Keratinocyte (primary cell): ENCODE results near the gene DTL. TPM values are rescaled to one million over a fixed set of nuclear protein-coding genes. Genes with fewer than 3 reads are reported as not detected.

ENCODE experiments used
- DNase-seq: peaks from one replicate; pipeline ENCODE4 v3.0.0-alpha.2; 2011; ENCODE audit warnings: low read depth, missing footprints, low spot score
- FAIRE-seq: peaks from 2 replicates; lab custom pipeline; 2011; peaks lifted over from hg19 to GRCh38; lab: Jason Lieb, UNC
- H2AFZ ChIP-seq: 2 replicates; pipeline ENCODE4 v1.6.0; 2012; ENCODE audit warnings: low read length, control low read depth, inconsistent platforms; ENCODE audit not compliant: control insufficient read depth
- H3K27ac ChIP-seq: 2 replicates; pipeline ENCODE4 v1.5.1; 2011; ENCODE audit warnings: low read length; ENCODE audit not compliant: control insufficient read depth, insufficient read depth
- H3K27me3 ChIP-seq: 3 replicates; pipeline ENCODE4 v1.6.0; 2011; ENCODE audit warnings: low read length; ENCODE audit not compliant: control insufficient read depth, insufficient read depth; ENCODE audit errors: extremely low read depth
- H3K36me3 ChIP-seq, 2 experiments: 2 replicates in 1 of 2; 3 replicates in 1 of 2; pipeline ENCODE4 v1.5.1; 2011; ENCODE audit warnings: low read length in 2 of 2, mild to moderate bottlenecking in 1 of 2; ENCODE audit not compliant: control insufficient read depth in 2 of 2, insufficient read depth in 2 of 2; ENCODE audit errors: extremely low read depth in 1 of 2
- H3K4me1 ChIP-seq: 3 replicates; pipeline ENCODE4 v1.5.1; 2011; ENCODE audit warnings: low read length; ENCODE audit not compliant: control insufficient read depth, insufficient read depth; ENCODE audit errors: extremely low read depth
- H3K4me2 ChIP-seq: 3 replicates; pipeline ENCODE4 v1.6.0; 2011; ENCODE audit warnings: low read depth, low read length; ENCODE audit not compliant: control insufficient read depth, insufficient read depth; ENCODE audit errors: extremely low read depth
- H3K4me3 ChIP-seq, 3 experiments: fragments of 200-600 bp in 1 of 3; sonication (generic) in 1 of 3; 2 replicates in 2 of 3; 3 replicates in 1 of 3; pipeline ENCODE4 v1.5.1; 2011 to 2016; ENCODE audit warnings: low read length in 3 of 3, mild to moderate bottlenecking in 3 of 3, control low read depth in 2 of 3, inconsistent platforms in 1 of 3, low read depth in 1 of 3, mixed read lengths in 1 of 3, mixed run types in 1 of 3, moderate library complexity in 1 of 3; ENCODE audit not compliant: control insufficient read depth in 2 of 3, insufficient read depth in 2 of 3; ENCODE audit errors: extremely low read depth in 1 of 3
- H3K79me2 ChIP-seq: 2 replicates; pipeline ENCODE4 v1.6.0; 2012; ENCODE audit warnings: low read length; ENCODE audit not compliant: control insufficient read depth, insufficient read depth
- H3K9ac ChIP-seq: 3 replicates; pipeline ENCODE4 v1.6.0; 2011; ENCODE audit warnings: low read length; ENCODE audit not compliant: control insufficient read depth, insufficient read depth; ENCODE audit errors: extremely low read depth
- H3K9me1 ChIP-seq: 3 replicates; pipeline ENCODE4 v1.6.0; 2011; ENCODE audit warnings: low read length; ENCODE audit not compliant: control insufficient read depth, insufficient read depth; ENCODE audit errors: extremely low read depth
- H3K9me3 ChIP-seq: 2 replicates; pipeline ENCODE4 v1.5.1; 2012; ENCODE audit warnings: low read depth, low read length; ENCODE audit not compliant: control insufficient read depth
- H4K20me1 ChIP-seq: 3 replicates; pipeline ENCODE4 v1.6.0; 2011; ENCODE audit warnings: low read length; ENCODE audit not compliant: control insufficient read depth, insufficient read depth; ENCODE audit errors: extremely low read depth
- EZH2 ChIP-seq: IDR thresholded peaks from one replicate; pipeline ENCODE4 v1.6.1; 2012; ENCODE audit warnings: inconsistent platforms, mild to moderate bottlenecking, low read length, moderate library complexity
- dilution Hi-C: fragments of 300-500 bp; cut with MboI; formaldehyde crosslinking; loops from one replicate; pipeline ENCODE4 v1.7.0; 2020; ENCODE audit warnings: low sequenced_read_pairs; ENCODE audit not compliant: extremely low pct_ligation_motif_present
- polyA plus RNA-seq, 5 experiments: library from polyadenylated mRNA; depleted of rRNA in 3 of 5; stranded (reverse) in 3 of 5; stranded (forward) in 1 of 5; unstranded in 1 of 5; fragments of >200 nt; gene quantifications; 1 replicate in 1 of 5; 2 replicates in 3 of 5; 3 replicates in 1 of 5; pipeline versions ENCODE4 v1.2.1 to v1.2.3, GENCODE V29; 2011 to 2012; ENCODE audit warnings: missing spikeins in 2 of 5, low read depth in 1 of 5, low replicate concordance in 1 of 5
- TF ChIP-seq, protein P1 (sequence below), 3 experiments: IDR thresholded peaks in 1 of 3; conservative IDR thresholded peaks in 1 of 3; optimal IDR thresholded peaks in 1 of 3; 2 replicates in 2 of 3; 3 replicates in 1 of 3; pipeline versions ENCODE3 to v1.5.1; 2011; ENCODE audit warnings: low read length in 3 of 3, mild to moderate bottlenecking in 3 of 3, moderate library complexity in 2 of 3, control low read depth in 1 of 3, inconsistent platforms in 1 of 3; ENCODE audit not compliant: insufficient read depth in 2 of 3; ENCODE audit errors: extremely low read depth in 1 of 3

Gene DTL
- polyA plus RNA-seq, 1 donor (not counting 4 experiments of a cell fraction or from before 2014, with no cell fraction given), result 9.3 TPM

DNA sequence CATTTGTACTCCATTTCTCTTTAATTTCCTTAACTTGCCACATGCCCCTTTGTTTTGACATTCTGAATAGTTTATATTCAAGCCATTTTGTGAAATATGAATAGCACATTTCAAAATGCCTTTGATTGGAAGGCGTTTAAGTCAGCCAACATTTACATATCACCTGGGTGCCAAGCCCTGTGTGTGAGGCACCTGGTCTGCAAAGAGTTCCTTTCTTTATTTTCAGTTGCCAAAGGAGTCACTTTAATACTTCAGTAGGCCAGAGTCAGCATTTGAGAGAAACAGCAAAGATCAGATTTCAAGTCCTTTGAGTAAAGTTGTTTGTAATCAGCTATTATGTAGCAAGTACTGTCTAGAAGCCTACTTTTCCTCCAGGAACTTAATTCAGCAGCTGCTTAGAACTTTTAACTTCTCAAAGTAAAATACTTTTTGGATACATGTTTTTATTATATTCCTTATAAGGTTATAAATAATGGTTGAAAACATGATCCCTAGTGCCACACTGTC, 70.8 kb downstream of the DTL start:
- DNase-seq (no peak), FAIRE-seq (no peak)
- H4K20me1 ChIP-seq, result no peaks in the 10 kb centered on the region
- no peak for TF ChIP-seq EZH2
- TF ChIP-seq, protein P1, sequence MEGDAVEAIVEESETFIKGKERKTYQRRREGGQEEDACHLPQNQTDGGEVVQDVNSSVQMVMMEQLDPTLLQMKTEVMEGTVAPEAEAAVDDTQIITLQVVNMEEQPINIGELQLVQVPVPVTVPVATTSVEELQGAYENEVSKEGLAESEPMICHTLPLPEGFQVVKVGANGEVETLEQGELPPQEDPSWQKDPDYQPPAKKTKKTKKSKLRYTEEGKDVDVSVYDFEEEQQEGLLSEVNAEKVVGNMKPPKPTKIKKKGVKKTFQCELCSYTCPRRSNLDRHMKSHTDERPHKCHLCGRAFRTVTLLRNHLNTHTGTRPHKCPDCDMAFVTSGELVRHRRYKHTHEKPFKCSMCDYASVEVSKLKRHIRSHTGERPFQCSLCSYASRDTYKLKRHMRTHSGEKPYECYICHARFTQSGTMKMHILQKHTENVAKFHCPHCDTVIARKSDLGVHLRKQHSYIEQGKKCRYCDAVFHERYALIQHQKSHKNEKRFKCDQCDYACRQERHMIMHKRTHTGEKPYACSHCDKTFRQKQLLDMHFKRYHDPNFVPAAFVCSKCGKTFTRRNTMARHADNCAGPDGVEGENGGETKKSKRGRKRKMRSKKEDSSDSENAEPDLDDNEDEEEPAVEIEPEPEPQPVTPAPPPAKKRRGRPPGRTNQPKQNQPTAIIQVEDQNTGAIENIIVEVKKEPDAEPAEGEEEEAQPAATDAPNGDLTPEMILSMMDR (optimal IDR thresholded peaks at IDR 0.05 in 1 of 3, IDR thresholded peaks at IDR 0.05 in 1 of 3, conservative IDR thresholded peaks at IDR 0.05 in 1 of 3; ENCODE audit: extremely low read depth in 1 of 3, insufficient read depth in 2 of 3, low read length in 3 of 3), result no peak
- no peaks in the 10 kb centered on the region for H3K27me3 ChIP-seq
- no peak overlapping the region for H3K9ac ChIP-seq
- no peak overlapping the region for H2AFZ ChIP-seq
- H3K4me2 ChIP-seq, result no peak overlapping the region
- H3K4me1 ChIP-seq, result peaks cover 8% of the 10 kb centered on the region
- H3K27ac ChIP-seq, result no peak overlapping the region
- H3K4me3 ChIP-seq, result no peak overlapping the region
- dilution Hi-C loops, result no loop called here
- no peaks in the 10 kb centered on the region for H3K9me3 ChIP-seq
- H3K79me2 ChIP-seq, result no peaks in the 10 kb centered on the region
- no peaks in the 10 kb centered on the region for H3K9me1 ChIP-seq
- no peaks in the 10 kb centered on the region for H3K36me3 ChIP-seq

DNA sequence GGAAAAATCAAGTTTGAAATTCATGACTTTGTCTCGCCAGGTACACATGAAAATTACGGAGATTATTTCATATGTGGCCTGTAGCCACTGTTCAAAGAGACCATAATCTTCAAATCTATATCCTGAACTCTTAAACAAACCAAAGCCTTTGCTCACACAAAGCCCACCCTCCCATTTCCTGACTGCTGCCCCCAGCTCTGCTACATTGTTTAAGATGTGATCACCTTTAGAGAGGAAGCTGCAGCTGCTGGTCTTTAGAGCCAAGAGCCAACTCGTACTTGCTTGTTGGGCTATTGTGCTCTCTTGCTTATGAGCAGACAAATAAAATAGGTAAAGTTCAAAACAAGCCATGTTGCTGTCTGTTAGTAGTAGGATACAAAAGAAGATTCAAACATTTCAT, 71.9 kb downstream of the DTL start:
- Histone ChIP-seq H3K4me3 (no peak overlapping the region), H3K4me2 (no peak overlapping the region), H3K36me3 (no peaks in the 10 kb centered on the region), H3K4me1 (peaks cover 8% of the 10 kb centered on the region), H3K79me2 (no peaks in the 10 kb centered on the region), H2AFZ (no peak overlapping the region), H3K27ac (no peak overlapping the region), H3K9ac (no peak overlapping the region), H4K20me1 (no peaks in the 10 kb centered on the region), H3K9me1 (no peaks in the 10 kb centered on the region), H3K27me3 (no peaks in the 10 kb centered on the region), H3K9me3 (no peaks in the 10 kb centered on the region)
- DNase-seq, result no peak
- no peak for FAIRE-seq
- no peak for TF ChIP-seq EZH2
- TF ChIP-seq, protein P1 (optimal IDR thresholded peaks at IDR 0.05 in 1 of 3, IDR thresholded peaks at IDR 0.05 in 1 of 3, conservative IDR thresholded peaks at IDR 0.05 in 1 of 3; ENCODE audit: extremely low read depth in 1 of 3, insufficient read depth in 2 of 3, low read length in 3 of 3), result no peak
- dilution Hi-C loops, result no loop called here
